Activated CD4-positive, CD25-positive, alpha-beta regulatory T cell treated with anti-CD3 and anti-CD28 coated beads, Interleukin-2, amount 50 U/mL, for 72 hours (primary cell): Measurements from ENCODE around the gene VTI1A.

Source experiments
- DNase-seq: peaks from one replicate; pipeline ENCODE4 v3.0.0; 2021

Gene VTI1A

DNA sequence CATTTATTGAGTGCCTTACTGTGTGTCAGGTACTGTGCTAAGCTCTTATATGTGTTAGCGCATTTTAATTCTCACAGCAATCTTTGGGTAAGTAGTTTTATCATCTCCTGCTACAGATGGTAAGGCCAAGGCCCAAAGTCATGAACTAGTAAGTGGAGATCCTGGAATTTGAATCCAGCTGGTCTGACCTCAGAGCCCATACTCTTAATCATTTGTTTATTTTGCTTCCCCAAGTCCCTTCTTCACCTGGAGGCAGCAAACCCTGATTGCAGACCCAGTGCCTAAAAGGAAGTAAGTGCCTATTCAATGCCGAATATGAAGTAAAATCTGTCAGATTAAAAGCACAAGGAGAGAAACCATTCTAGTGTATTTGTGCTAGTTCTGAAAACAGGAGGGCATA is 320.1 kb downstream of the VTI1A start:
- DNase-seq = no peak

GRCh38 chr10:112768121-112768520 is 321.1 kb downstream of the VTI1A start:
- DNase-seq = no peak

- no peak for DNase-seq
These were observed 322.1 kb downstream of the VTI1A start for GRCh38 chr10:112769081-112769480.

- DNase-seq = no peak
These were observed 322.8 kb downstream of the VTI1A start for GRCh38 chr10:112769611-112770370.

DNA sequence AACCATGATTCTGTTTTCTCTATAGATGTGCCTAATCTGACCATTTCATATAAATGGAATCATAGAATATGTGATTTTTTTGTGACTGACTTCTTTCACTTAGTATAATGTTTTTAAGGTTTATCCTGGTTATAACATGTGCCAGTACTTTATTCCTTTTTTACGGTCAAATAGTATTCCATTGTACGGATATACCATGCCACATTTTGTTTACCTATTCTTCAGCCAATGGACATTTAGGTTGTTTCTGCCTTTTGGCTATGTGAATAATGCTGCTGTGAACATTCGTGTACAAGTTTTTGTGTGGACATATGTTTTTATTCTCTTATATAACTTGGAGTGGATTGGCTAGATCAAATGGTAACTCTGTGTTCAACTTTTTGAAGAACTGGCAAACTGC is 324.7 kb downstream of the VTI1A start:
- no peak for DNase-seq

- DNase-seq = no peak
These were observed 326.8 kb downstream of the VTI1A start for GRCh38 chr10:112773783-112774182.

DNA sequence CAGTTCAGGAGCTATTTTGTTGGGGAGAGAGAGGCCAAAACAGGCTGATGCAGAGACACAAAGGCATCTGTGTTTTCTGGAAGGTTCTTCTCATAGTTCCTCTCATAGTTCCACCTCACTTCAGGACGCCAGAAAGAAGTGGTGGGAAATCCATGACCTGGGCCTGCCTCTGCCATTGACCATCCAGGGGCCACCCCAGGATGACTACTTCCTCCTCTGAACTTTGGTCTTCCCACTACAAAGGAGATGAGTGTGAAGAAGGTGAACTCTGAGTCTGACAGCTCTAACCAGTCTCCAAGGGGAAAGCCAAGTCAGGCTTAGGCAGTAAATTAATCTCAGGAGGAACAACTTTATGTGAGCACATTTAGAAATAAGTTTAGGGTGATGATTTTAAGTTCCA is 327.2 kb downstream of the VTI1A start:
- no peak for DNase-seq

- no peak for DNase-seq
These were observed 327.8 kb downstream of the VTI1A start for GRCh38 chr10:112774798-112775197.

- DNase-seq = no peak
These were observed 328.4 kb downstream of the VTI1A start for GRCh38 chr10:112775381-112775780.

GRCh38 chr10:112775892-112776674 is 329.1 kb downstream of the VTI1A start:
- DNase-seq = no peak

- DNase-seq = no peak
These were observed 331.6 kb downstream of the VTI1A start for GRCh38 chr10:112778579-112778978.

- DNase-seq = no peak
These were observed 332.2 kb downstream of the VTI1A start for GRCh38 chr10:112779025-112779770.

- no peak for DNase-seq
These were observed 335.3 kb downstream of the VTI1A start for GRCh38 chr10:112782200-112782907.

GRCh38 chr10:112783351-112784021 is 336.5 kb downstream of the VTI1A start:
- DNase-seq = no peak

DNA sequence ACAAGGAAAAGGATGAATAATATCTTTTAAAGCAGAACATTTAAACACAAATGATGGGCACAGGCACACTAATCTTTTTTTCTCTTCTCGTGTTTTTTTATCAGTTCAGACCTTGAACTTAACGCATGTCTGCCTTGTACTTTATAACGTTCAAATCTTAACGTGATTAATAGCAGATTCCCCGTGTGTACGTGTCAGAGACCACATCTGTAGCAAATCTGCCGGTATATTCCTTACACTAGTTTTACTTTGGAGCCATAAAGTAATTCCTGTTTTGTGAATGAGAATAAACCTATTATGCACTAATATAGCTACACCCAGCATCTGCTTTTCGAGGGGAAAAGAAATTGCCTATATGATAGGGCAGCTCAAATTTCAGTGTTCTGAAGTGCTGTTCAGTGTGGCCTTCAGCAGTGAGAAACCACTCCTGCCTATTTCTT is 337.0 kb downstream of the VTI1A start:
- no peak for DNase-seq

DNA sequence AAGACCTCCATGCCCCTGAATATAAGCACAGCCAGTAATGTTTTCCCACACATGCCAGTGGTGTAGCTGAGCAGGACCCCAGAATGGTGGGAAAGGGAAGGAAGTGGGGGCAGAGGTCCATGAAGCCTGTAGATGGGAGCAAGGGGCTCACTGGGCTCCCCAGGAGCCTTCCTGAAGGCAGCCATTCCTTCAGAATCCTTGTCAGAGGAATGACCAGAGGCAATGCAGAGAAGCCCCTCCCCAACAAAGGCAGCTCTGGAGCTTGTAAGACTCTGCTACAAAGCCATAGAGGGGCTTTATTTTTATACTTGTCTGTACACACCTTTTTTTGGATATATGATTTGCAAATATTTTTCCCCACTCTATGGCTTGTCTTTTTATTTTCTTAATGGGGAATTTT is 338.1 kb downstream of the VTI1A start:
- DNase-seq = no peak

DNA sequence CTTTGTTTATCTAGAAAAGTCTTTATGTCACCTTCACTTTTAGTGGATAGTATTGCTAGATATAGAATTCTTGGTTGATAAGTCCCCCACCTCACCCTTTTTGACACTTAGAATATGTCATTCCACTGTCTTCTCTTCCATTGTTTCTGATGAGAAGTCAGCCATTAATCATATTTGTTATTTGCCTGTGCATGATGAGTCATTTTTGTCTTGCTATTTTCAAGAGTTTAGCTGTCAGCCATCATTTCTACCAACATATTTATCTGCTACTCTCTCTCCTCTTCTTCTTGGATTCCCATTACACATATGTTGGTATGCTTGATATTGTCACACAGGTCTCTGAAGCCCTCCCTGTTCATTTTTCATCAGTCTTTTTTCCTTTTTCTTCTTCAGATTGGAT is 342.2 kb downstream of the VTI1A start:
- no peak for DNase-seq

DNA sequence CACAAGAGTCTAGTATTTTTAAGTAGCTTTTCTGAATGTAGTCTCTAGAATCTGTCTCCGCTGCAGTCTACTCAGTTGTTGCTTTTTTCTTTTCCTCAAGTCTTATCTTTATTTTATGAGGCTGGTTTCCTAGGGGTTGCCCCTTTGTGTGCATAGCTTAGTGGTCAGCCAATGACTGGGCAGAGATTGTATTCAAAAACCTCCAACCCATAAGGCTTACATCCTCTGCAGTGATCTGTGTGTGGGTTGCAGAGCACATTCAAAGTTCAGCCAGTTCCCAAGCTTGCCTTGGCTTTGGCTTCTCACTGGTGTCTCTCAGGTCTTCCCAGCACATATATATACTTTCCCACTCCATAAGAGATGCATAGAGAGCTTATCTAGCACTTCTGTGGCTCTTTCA is 343.0 kb downstream of the VTI1A start:
- no peak for DNase-seq

- no peak for DNase-seq
These were observed 343.9 kb downstream of the VTI1A start for GRCh38 chr10:112790921-112791320.

DNA sequence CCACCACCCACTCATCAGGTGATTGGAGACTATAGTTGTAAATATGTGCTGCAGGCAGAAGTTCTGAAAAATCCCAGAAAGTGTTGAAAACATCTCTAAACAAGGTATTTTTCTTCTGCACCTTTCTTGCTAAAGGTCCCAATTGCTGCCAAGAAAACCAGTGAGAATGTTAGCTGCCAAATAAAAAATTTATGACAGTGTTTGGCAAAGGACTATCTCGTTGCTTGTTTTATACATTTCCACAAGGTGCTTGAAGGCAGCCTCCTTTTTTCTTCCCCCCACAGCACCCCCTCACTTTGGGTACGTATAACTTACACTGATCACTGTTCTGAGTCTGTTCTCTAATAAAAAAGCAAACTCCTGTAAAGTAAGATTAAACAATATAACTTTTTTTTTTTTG is 344.4 kb downstream of the VTI1A start:
- no peak for DNase-seq

GRCh38 chr10:112792487-112793201 is 345.6 kb downstream of the VTI1A start:
- DNase-seq = no peak
